Panc1 (cell line): Measurements from ENCODE around the gene JMJD4. TPM values are rescaled to one million over a fixed set of nuclear protein-coding genes. Genes with fewer than 3 reads are reported as not detected.
"Not testable (repeated sequence)": the region's sequence is repeated elsewhere in the genome, so short reads cannot be mapped to it uniquely, and the experiment has no call there.

ENCODE experiments used
- ATAC-seq: fragments of 200-7000 bp; cut with Tn5 transposase; 2 replicates; pipeline ENCODE4 v1.9.1; 2020; ENCODE audit warnings: mild to moderate bottlenecking, moderate library complexity
- BruUV-seq: library from RNA; stranded (reverse); fragments of 400-500 nt; replicated peaks from 2 replicates; lab custom pipeline; 2021; lab: Mats Ljungman, UMichigan
- CTCF ChIA-PET: fragments of 300-600 bp; sonication (Branson Sonifier 250); formaldehyde crosslinking; loops from one replicate; lab custom pipeline; 2022; ENCODE audit warnings: antibody characterized with exemption; lab: Charles Lee
- POLR2A ChIA-PET: fragments of 300-600 bp; sonication (Branson Sonifier 250); formaldehyde crosslinking; loops from one replicate; lab custom pipeline; 2022; ENCODE audit warnings: antibody characterized with exemption; lab: Charles Lee
- DNase-seq: peaks from one replicate; pipeline ENCODE4 v3.0.0-alpha.2; 2010; ENCODE audit warnings: low read depth, low spot score
- H3K27ac ChIP-seq: 2 replicates; pipeline ENCODE4 v1.5.1; 2011; ENCODE audit warnings: mild to moderate bottlenecking, low read length, inconsistent platforms
- H3K27me3 ChIP-seq: fragments of 200-500 bp; sonication (Bioruptor generic); 2 replicates; pipeline ENCODE4 v1.6.0; 2014; ENCODE audit warnings: low read length, inconsistent platforms; ENCODE audit not compliant: control insufficient read depth, insufficient read depth
- H3K36me3 ChIP-seq: fragments of 200-500 bp; sonication (Bioruptor generic); 2 replicates; pipeline ENCODE4 v1.5.1; 2014; ENCODE audit warnings: inconsistent platforms, mild to moderate bottlenecking, low read length, moderate library complexity; ENCODE audit not compliant: control insufficient read depth, insufficient read depth
- H3K4me1 ChIP-seq: 2 replicates; pipeline ENCODE4 v1.5.1; 2011; ENCODE audit warnings: inconsistent platforms, mild to moderate bottlenecking, low read length, moderate library complexity; ENCODE audit not compliant: control insufficient read depth, insufficient read depth
- H3K4me3 ChIP-seq, 2 experiments: 2 replicates each; pipeline ENCODE4 v1.5.1; 2011 to 2012; ENCODE audit warnings: low read depth in 2 of 2, low read length in 2 of 2, mild to moderate bottlenecking in 2 of 2, inconsistent platforms in 1 of 2, moderate library complexity in 1 of 2
- H3K9me3 ChIP-seq: fragments of 200-500 bp; sonication (Bioruptor generic); 2 replicates; pipeline ENCODE4 v1.5.1; 2014; ENCODE audit warnings: low read depth, mild to moderate bottlenecking, inconsistent platforms, low read length, moderate library complexity; ENCODE audit not compliant: control insufficient read depth, insufficient read depth
- POLR2AphosphoS5 ChIP-seq: IDR thresholded peaks from 2 replicates; pipeline ENCODE4 v1.6.1; 2012; ENCODE audit warnings: mild to moderate bottlenecking, low read depth, low read length, moderate library complexity
- REST ChIP-seq, 2 experiments: IDR thresholded peaks; 2 replicates each; pipeline ENCODE4 v1.6.1; 2011 to 2012; ENCODE audit warnings: low read depth in 2 of 2, control low read depth in 1 of 2, low read length in 1 of 2, mild to moderate bottlenecking in 1 of 2, moderate library complexity in 1 of 2; ENCODE audit not compliant: insufficient read depth in 1 of 2
- SIN3A ChIP-seq: IDR thresholded peaks from 2 replicates; pipeline ENCODE4 v1.6.1; 2012; ENCODE audit warnings: low read depth, mild to moderate bottlenecking, low read length, moderate library complexity, borderline replicate concordance; ENCODE audit not compliant: insufficient read depth
- TCF7L2 ChIP-seq: IDR thresholded peaks from 2 replicates; pipeline ENCODE4 v1.6.1; 2011; ENCODE audit warnings: mild to moderate bottlenecking, low read depth, low read length, inconsistent platforms
- in situ Hi-C: cut with HindIII; loops from 2 replicates; pipeline ENCODE4 v1.10.0; 2016; ENCODE audit warnings: low sequenced_read_pairs, low pct_unique_long_range_greater_than_20kb
- intact Hi-C: fragments of 100-400 bp; cut with micrococcal nuclease; formaldehyde crosslinking; loops from one replicate; pipeline ENCODE4 v1.10.0; 2022; ENCODE audit not compliant: unreplicated experiment
- total RNA-seq: library from RNA; stranded (reverse); gene quantifications from one replicate; pipeline ENCODE4 v1.2.1, GENCODE V29; 2021; ENCODE audit not compliant: unreplicated experiment
- TF ChIP-seq, protein P1 (sequence below): fragments of 450-650 bp; IDR thresholded peaks from 2 replicates; pipeline ENCODE4 v1.5.1; 2017; ENCODE audit warnings: mild to moderate bottlenecking

The JMJD4 gene
- total RNA-seq, 1 experiment from 2014 or later: 27.7 TPM

GRCh38 chr1:227709451-227709850, 25.7 kb downstream of the JMJD4 start:
- in situ Hi-C loops: no loop called here

DNA sequence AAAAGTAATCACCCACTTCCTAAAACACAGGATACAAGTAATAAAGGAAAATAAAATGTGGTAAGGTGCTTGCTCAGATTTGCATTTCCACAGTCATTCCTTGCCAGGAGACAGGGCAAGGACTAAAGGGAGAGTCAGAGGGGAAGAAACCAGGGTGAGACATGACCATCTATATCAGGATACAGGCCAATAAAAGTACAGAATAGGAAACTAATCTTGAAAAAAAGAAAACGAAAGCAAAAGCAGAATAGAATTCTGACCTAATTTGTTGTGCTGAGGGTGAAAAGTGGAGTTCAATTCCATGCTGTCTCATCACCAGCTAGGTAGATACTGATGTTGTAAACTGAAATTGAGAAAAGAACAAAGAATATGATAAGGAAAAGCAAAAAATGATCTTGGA, 27.3 kb downstream of the JMJD4 start:
- in situ Hi-C loops: no loop called here
- ChIA-PET CTCF (no interaction called here), POLR2A (no interaction called here)
- ATAC-seq (no peak), DNase-seq (no peak)
- no peak overlapping the region for H3K27ac ChIP-seq
- 0 out of 2 replicates have a peak, but pooled peaks cover 3% of the 10 kb centered on the region for H3K9me3 ChIP-seq
- no peak for TF ChIP-seq TCF7L2
- TF ChIP-seq, protein P1, sequence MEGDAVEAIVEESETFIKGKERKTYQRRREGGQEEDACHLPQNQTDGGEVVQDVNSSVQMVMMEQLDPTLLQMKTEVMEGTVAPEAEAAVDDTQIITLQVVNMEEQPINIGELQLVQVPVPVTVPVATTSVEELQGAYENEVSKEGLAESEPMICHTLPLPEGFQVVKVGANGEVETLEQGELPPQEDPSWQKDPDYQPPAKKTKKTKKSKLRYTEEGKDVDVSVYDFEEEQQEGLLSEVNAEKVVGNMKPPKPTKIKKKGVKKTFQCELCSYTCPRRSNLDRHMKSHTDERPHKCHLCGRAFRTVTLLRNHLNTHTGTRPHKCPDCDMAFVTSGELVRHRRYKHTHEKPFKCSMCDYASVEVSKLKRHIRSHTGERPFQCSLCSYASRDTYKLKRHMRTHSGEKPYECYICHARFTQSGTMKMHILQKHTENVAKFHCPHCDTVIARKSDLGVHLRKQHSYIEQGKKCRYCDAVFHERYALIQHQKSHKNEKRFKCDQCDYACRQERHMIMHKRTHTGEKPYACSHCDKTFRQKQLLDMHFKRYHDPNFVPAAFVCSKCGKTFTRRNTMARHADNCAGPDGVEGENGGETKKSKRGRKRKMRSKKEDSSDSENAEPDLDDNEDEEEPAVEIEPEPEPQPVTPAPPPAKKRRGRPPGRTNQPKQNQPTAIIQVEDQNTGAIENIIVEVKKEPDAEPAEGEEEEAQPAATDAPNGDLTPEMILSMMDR: no peak
- no peak for TF ChIP-seq POLR2AphosphoS5
- TF ChIP-seq SIN3A: no peak
- no peak for TF ChIP-seq REST (IDR thresholded peaks at IDR 0.05; ENCODE audit: insufficient read depth in 1 of 2, low read depth in 2 of 2, low read length in 1 of 2)
- no peak overlapping the region for H3K4me3 ChIP-seq
- no peaks in the 10 kb centered on the region for H3K27me3 ChIP-seq
- no TSS peak for BruUV-seq
- intact Hi-C loops: no loop called here
- H3K4me1 ChIP-seq: no peaks in the 10 kb centered on the region
- no peaks in the 10 kb centered on the region for H3K36me3 ChIP-seq

More at GRCh38 chr1:227709451-227709850, 25.7 kb downstream of the JMJD4 start:
- no peaks in the 10 kb centered on the region for H3K27me3 ChIP-seq
- H3K4me1 ChIP-seq: no peaks in the 10 kb centered on the region
- no peak overlapping the region for H3K27ac ChIP-seq
- no peak for ATAC-seq
- 0 out of 2 replicates have a peak, but pooled peaks cover 3% of the 10 kb centered on the region for H3K9me3 ChIP-seq
- TF ChIP-seq TCF7L2: no peak
- TF ChIP-seq, protein P1: no peak
- no peak for TF ChIP-seq SIN3A
- no peak for TF ChIP-seq REST (IDR thresholded peaks at IDR 0.05; ENCODE audit: insufficient read depth in 1 of 2, low read depth in 2 of 2, low read length in 1 of 2)
- no peak for TF ChIP-seq POLR2AphosphoS5
- H3K4me3 ChIP-seq: no peak overlapping the region
- intact Hi-C loops: no loop called here
- POLR2A ChIA-PET: no interaction called here
- no peaks in the 10 kb centered on the region for H3K36me3 ChIP-seq
- BruUV-seq: no TSS peak
- CTCF ChIA-PET: no interaction called here
- no peak for DNase-seq

DNA sequence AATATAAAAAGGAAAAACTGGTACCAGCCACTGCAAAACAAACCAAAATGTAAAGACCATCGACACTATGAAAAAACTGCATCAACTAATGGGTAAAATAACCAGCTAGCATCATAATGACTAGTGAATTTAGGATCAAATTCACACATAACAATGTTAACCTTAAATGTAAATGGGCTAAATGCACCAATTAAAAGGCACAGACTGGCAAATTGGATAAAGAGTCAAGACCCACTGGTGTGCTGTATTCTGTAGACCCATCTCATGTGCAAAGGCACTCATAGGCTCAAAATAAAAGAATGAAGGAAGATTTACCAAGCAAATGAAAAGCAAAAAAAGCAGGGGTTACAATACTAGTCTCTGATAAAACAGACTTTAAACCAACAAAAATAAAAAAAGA, 33.5 kb downstream of the JMJD4 start:
- ATAC-seq, intact Hi-C loops, H3K4me3 ChIP-seq, BruUV-seq, H3K9me3 ChIP-seq, CTCF ChIA-PET, in situ Hi-C loops, H3K4me1 ChIP-seq, POLR2A ChIA-PET, H3K27ac ChIP-seq, DNase-seq, H3K27me3 ChIP-seq, H3K36me3 ChIP-seq: not testable (repeated sequence)
